COLO668 (cell line): ENCODE results near the gene PIK3R5.

Experiments
- DNase-seq: peaks from one replicate; lab custom pipeline; 2025; ENCODE audit not compliant: unreplicated experiment; lab: John Stamatoyannopoulos, UW

Gene PIK3R5

DNA sequence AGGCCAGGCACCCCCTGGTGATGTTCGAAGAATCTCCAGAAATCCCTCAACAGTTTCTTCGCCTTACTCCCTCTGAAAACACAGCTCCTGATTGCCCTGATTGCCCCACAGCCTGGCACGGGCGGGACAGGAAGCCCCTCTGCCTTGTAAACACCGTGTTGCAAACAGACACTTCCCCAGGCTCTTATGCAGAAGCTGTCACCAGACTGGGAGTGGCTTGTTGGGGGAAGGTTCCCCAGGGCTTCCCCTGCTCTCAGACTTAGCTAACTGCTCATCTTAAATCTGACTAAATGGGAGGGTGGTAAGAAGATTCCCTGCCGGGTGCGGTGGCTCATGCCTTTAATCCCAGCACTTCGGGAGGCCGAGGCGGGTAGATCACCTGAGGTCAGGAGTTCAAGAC is 11.2 kb downstream of the PIK3R5 start:
- no peak for DNase-seq

DNA sequence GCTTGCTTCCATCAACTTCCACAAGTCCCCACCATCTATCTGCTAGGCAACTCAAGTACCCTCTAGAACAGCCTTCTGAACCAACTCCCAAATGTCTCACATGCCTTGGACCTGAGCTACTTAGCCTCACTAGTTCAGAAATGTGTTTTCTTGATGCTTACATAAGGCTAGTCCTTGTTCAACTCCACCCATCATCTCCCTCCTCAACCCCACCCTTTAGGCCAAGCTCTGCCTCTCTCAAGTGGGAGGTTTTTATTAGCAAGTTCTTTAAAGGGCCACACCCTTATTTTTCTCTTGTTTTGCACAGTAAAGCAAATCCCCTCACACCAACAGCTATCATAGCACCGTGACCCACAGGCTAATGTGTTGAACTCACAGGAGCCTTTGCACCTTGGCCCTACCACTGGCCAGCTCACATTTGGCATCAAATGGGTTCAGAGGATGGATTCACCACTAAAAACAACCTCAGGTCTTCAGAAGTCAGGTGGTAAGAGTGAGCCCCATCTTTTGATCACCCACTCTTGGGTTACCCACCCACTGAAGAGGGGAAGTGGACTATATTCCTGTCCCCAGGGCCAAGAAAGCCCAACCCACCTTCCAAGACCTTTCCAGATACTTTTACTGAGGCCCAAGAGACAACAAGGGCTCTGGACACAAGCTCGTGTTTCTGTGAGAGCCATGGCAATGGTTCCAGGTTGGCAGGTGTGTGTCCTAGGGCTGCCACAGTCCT is 12.2 kb downstream of the PIK3R5 start:
- no peak for DNase-seq

DNA sequence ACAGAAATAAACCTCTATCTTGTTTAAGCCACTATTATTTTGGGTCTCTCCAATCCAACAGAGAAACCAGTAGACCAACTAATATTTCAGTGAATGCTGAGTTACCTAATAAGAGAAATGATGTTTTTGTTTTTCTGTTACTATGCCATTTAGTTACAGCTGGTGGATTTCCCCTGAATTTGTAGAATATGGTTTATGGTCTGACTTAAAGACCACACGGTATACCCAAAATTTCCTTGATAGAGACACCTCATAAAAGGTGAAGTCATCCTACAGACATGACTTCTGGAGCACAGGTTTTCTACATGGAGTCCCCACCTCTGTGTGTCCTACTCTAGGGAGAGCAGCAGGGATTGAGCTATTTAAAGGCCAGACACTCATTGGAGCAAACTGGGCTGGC is 13.3 kb downstream of the PIK3R5 start:
- DNase-seq = no peak

GRCh38 chr17:8951206-8951605 is 14.3 kb downstream of the PIK3R5 start:
- DNase-seq = no peak

- no peak for DNase-seq
These were observed 16.3 kb downstream of the PIK3R5 start for GRCh38 chr17:8949061-8949661.

GRCh38 chr17:8948462-8948861 is 17.0 kb downstream of the PIK3R5 start:
- no peak for DNase-seq

DNA sequence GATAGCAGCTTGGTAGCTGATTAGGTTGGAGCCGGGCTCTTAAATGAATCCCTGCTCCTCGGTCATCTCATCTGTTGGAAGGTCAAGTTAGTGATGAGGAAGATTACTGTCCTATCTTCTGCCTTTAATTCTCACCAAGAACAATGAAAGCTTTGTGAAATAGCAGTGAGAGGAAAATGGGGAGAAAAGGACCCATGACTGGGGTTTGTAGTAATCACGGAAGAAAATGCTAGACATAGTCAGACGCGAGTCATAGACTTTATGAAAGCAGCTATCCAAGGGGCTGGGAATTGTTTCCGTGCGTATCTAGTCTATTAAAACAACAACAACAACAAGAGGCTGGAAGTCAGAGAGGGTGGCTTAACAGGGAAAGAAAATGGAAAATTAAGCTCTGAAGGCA is 18.3 kb downstream of the PIK3R5 start:
- no peak for DNase-seq

GRCh38 chr17:8946476-8946875 is 19.0 kb downstream of the PIK3R5 start:
- no peak for DNase-seq

DNA sequence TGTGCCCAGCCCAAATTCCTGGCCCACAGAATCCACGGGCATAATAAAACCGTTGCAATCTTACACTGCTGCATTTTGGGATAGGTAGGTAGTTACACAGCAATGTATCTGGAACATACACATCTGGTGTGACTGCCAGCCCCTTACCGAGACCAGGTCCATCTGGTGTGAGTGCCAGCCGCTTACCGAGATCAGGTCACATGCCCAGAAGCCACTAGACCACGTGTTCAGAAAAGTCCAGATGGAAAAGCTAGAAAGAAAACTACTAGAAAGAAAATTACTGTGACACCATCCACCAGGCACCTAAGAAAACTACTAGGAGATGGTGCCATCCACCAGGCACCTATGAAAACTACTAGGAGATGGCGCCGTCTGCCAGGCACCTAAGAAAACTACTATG is 19.4 kb downstream of the PIK3R5 start:
- DNase-seq = no peak

GRCh38 chr17:8944748-8945147 is 20.8 kb downstream of the PIK3R5 start:
- DNase-seq = no peak

DNA sequence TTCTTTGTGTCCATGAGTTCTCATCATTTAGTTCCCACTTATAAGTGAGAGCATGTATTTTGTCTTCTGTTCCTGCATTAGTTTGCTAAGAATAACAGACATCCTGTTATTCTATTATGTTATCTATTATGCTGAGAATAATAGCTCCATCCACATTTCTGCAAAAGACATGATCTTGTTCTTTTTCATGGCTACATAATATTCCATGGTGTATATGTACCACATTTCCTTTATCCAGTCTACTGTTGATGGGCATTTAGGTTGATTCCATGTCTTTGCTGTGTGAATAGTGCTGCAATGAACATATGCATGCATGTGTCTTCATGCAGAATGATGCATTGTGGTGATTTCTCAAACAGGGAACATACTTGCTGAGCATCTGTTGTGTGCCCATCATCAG is 21.4 kb downstream of the PIK3R5 start:
- DNase-seq = no peak

DNA sequence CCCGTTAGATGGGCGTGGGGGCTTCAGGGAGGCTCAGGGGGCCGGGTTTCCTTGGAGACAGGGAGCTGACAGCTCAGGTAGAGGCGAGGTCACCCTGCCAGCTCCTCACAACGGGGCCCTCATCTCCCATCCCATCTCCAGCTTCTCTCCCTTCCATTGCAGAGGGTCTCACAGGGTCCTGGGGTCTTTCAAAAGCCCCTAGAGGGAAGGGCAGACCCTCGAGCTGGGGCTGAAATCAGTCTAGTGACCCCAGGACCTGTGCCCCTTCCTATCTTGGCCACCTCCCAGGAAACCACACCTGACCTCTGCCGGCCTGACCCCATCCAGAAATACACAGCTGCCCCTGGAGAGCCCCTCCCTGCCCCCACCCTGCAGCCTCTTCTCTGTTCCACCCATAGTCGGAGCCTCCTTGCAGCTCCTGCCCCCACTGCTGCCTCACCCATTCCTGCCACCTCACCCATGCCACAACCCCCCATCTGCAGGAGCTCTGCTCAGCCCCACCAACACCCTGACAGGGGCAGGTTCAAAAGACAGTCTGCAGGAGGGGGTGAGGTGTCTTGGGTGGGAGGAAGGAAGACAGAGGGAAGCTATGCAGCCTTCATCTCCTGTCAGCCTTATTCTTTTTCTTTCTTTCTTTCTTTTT is 23.4 kb downstream of the PIK3R5 start:
- no peak for DNase-seq

GRCh38 chr17:8941520-8941919 is 24.0 kb downstream of the PIK3R5 start:
- no peak for DNase-seq

DNA sequence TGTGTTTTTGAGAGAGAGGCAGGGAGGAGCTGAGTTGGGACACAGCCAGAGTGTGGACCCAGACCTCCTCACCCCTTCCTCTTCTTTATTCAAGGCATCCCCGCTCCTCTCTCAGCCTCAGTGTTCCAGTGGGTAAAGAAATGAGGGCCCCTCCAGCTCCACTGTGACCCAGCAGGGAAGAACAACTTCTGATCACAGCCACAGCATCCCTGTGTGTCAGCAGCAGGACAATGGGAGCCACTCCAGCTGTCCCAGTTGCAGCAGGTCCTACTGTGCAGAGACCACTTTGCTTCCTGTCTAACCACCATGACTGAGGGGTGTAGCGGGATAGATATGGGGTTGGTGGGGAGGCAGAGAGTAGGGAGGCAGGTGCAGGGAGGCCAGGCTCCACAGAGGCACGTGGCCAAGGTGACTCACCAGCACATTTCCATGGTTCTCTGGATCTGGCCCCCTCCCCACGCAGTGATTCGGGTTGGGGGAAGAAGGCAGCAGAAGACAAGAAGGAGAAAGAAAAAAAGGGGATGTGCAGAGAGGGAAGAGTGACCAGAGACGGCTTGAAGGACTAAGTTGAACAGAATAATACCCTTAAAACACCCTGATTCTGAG is 24.5 kb downstream of the PIK3R5 start:
- DNase-seq = no peak

- DNase-seq = no peak
These were observed 25.8 kb downstream of the PIK3R5 start for GRCh38 chr17:8939496-8940334.

DNA sequence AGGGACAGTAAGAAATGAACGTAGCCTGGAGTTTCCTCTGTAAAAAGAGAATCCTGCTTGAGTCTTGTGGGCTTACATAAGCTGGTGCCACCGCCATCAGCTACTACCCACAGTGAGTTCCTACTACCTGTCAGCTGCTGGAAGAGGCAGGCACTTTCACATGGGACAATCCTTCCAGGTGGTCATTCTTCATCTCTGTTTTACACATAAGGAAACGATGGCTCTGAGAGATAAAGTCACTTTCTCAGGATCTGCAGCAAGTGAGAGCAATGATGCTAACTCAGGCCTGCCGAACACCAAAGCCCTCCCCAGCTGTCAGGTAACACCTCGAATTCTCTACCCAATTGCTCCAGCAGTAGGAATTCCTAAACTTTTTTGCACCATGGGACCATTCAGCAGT is 26.6 kb downstream of the PIK3R5 start:
- no peak for DNase-seq

DNA sequence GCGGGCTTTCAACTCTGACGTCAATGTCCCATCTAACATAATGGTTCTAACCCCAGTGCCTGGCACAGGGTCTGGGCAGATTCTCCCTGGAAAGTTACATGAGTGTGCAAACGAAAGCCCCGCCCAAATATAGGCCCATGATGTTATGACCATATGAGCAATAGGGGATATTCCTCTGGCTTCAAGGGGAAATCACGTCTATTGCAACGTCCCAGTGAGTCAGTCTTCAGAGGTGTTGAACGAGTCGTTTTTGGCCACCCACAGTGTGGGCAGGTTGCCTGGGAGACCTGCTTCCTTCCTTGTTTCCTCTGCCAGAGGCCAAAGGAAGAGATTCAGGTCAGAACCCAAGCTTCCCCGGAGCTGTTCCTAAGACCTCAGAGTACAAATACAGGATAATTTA is 30.3 kb downstream of the PIK3R5 start:
- no peak for DNase-seq

GRCh38 chr17:8934346-8934745 is 31.2 kb downstream of the PIK3R5 start:
- no peak for DNase-seq

GRCh38 chr17:8930649-8931048 is 34.9 kb downstream of the PIK3R5 start:
- DNase-seq = no peak

GRCh38 chr17:8928347-8928746 is 37.2 kb downstream of the PIK3R5 start:
- no peak for DNase-seq

DNA sequence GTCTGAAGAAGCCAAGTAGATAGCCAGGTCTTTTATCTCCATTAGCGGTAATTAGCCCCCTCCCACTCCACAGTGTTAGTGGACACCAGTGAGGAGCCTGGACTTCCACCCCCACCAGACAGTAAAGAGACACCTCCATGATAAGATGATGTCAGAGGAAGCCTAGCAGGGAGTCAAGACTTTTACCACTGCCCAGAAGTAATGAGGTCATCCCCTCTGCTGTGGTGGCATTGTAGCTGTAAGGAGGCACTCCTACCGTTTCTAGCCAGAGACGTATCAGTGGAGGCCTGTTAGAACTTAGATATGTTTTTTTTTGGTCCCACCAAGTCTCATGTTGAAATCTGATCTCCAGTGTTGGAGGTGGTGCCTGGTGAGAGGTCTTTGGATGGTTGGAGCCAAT is 38.1 kb downstream of the PIK3R5 start:
- no peak for DNase-seq
